ENCODE results near the gene PRC1.

- TF ChIP-seq, protein P1, sequence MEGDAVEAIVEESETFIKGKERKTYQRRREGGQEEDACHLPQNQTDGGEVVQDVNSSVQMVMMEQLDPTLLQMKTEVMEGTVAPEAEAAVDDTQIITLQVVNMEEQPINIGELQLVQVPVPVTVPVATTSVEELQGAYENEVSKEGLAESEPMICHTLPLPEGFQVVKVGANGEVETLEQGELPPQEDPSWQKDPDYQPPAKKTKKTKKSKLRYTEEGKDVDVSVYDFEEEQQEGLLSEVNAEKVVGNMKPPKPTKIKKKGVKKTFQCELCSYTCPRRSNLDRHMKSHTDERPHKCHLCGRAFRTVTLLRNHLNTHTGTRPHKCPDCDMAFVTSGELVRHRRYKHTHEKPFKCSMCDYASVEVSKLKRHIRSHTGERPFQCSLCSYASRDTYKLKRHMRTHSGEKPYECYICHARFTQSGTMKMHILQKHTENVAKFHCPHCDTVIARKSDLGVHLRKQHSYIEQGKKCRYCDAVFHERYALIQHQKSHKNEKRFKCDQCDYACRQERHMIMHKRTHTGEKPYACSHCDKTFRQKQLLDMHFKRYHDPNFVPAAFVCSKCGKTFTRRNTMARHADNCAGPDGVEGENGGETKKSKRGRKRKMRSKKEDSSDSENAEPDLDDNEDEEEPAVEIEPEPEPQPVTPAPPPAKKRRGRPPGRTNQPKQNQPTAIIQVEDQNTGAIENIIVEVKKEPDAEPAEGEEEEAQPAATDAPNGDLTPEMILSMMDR (IDR thresholded peaks at IDR 0.05; ENCODE audit: insufficient read depth, low read depth, low read length) = no peak
- no peak for TF ChIP-seq EZH2 (IDR thresholded peaks at IDR 0.05; ENCODE audit: insufficient read depth, low read length)
These were observed 4.4 kb upstream of the PRC1 start for GRCh38 chr15:90998737-90999136.

Data from astrocyte (in vitro differentiated cells and primary cell).